Naive thymus-derived CD4-positive, alpha-beta T cell (primary cell): ENCODE data around the gene MEF2A. TPM values are rescaled to one million over a fixed set of nuclear protein-coding genes. Genes with fewer than 3 reads are reported as not detected.

Experiments
- ATAC-seq: fragments of 150-1000 bp; cut with Tn5 transposase; 2 replicates; pipeline ENCODE4 v1.10.0; 2021; ENCODE audit warnings: mild to moderate bottlenecking, moderate library complexity
- CTCF ChIA-PET: fragments of 350-600 bp; sonication (Branson Sonifier 250); formaldehyde crosslinking; loops from one replicate; lab custom pipeline; 2021; ENCODE audit warnings: antibody characterized with exemption; lab: Charles Lee
- POLR2A ChIA-PET: fragments of 350-600 bp; sonication (Branson Sonifier 250); formaldehyde crosslinking; loops from one replicate; lab custom pipeline; 2021; ENCODE audit warnings: antibody characterized with exemption, inconsistent platforms; lab: Charles Lee
- DNase-seq, 9 donors: peaks; one replicate each; pipeline versions ENCODE4 v3.0.0 to v3.0.0-alpha.2; 2020 to 2022; ENCODE audit warnings: mixed read lengths in 1 of 9
- H3K27ac ChIP-seq: one replicate; pipeline ENCODE4 v1.7.0; 2013; ENCODE audit warnings: mild to moderate bottlenecking, low read depth, low read length, moderate library complexity
- H3K27me3 ChIP-seq, 2 donors: one replicate each; pipeline ENCODE4 v1.7.0; 2013; ENCODE audit warnings: low read length in 2 of 2, mild to moderate bottlenecking in 2 of 2, moderate library complexity in 2 of 2; ENCODE audit not compliant: control insufficient read depth in 2 of 2, insufficient read depth in 2 of 2
- H3K36me3 ChIP-seq, 3 experiments: 1 replicate in 2 of 3; 2 replicates in 1 of 3; pipeline ENCODE4 v1.7.0; 2013; ENCODE audit warnings: low read length in 3 of 3, mild to moderate bottlenecking in 3 of 3, moderate library complexity in 1 of 3; ENCODE audit not compliant: insufficient read depth in 3 of 3, control insufficient read depth in 2 of 3
- H3K4me1 ChIP-seq, 2 donors: one replicate each; pipeline ENCODE4 v1.7.0; 2013; ENCODE audit warnings: low read length in 2 of 2, mild to moderate bottlenecking in 2 of 2, moderate library complexity in 1 of 2; ENCODE audit not compliant: control insufficient read depth in 2 of 2, insufficient read depth in 2 of 2
- H3K4me3 ChIP-seq: 2 replicates; pipeline ENCODE4 v1.7.0; 2013; ENCODE audit warnings: mild to moderate bottlenecking, low read length
- H3K9me3 ChIP-seq, 3 experiments: 1 replicate in 2 of 3; 2 replicates in 1 of 3; pipeline ENCODE4 v1.7.0; 2013; ENCODE audit warnings: low read length in 3 of 3; ENCODE audit not compliant: control insufficient read depth in 2 of 3
- H3K27ac Mint-ChIP-seq, 9 donors: one replicate each; pipeline ENCODE4 v1.8.0; 2020 to 2022; ENCODE audit warnings: mixed read lengths in 9 of 9, mild to moderate bottlenecking in 8 of 9, moderate library complexity in 5 of 9, inconsistent platforms in 2 of 9
- H3K27me3 Mint-ChIP-seq, 5 donors: one replicate each; pipeline ENCODE4 v1.8.0; 2021 to 2022; ENCODE audit warnings: mixed read lengths in 5 of 5, mild to moderate bottlenecking in 1 of 5
- H3K36me3 Mint-ChIP-seq, 5 donors: one replicate each; pipeline ENCODE4 v1.8.0; 2020 to 2022; ENCODE audit warnings: mixed read lengths in 5 of 5, mild to moderate bottlenecking in 3 of 5, inconsistent platforms in 1 of 5
- H3K4me1 Mint-ChIP-seq, 7 donors: one replicate each; pipeline ENCODE4 v1.8.0; 2020 to 2022; ENCODE audit warnings: mixed read lengths in 7 of 7, mild to moderate bottlenecking in 3 of 7, inconsistent platforms in 1 of 7
- H3K4me3 Mint-ChIP-seq, 10 donors: one replicate each; pipeline ENCODE4 v1.8.0; 2020 to 2022; ENCODE audit warnings: mild to moderate bottlenecking in 10 of 10, mixed read lengths in 10 of 10, moderate library complexity in 6 of 10, inconsistent platforms in 2 of 10
- H3K9me3 Mint-ChIP-seq, 11 donors: one replicate each; pipeline ENCODE4 v1.8.0; 2020 to 2022; ENCODE audit warnings: mixed read lengths in 11 of 11, mild to moderate bottlenecking in 4 of 11, inconsistent platforms in 1 of 11, moderate library complexity in 1 of 11
- intact Hi-C, 2 donors: fragments of 100-400 bp; cut with micrococcal nuclease; formaldehyde crosslinking; loops; one replicate each; pipeline ENCODE4 v1.15.1; 2023
- polyA plus RNA-seq, 2 donors: library from polyadenylated mRNA; unstranded; fragments of 300-500 nt; fragmentation: Illumina TruSeq; gene quantifications; one replicate each; pipeline ENCODE4 v1.2.3, GENCODE V29; 2021
- total RNA-seq, 6 experiments: library from RNA in 5 of 6; stranded (reverse) in 5 of 6; gene quantifications; 1 replicate in 5 of 6; 2 replicates in 1 of 6; pipeline ENCODE4 v1.2.3 and lab custom pipeline; 2021 to 2026

MEF2A gene
- total and polyA plus RNA-seq, 7 experiments from 2014 or later: 17.2 to 42.8 (median 34.0) TPM

GRCh38 chr15:99669250-99669649, 103.5 kb downstream of the MEF2A start:
- H3K27ac ChIP-seq: no peak overlapping the region

GRCh38 chr15:99671926-99672635, 106.3 kb downstream of the MEF2A start:
- Mint-ChIP-seq H3K4me3 (no peak overlapping the region), H3K27ac (peak overlapping the region in 5 of 9 donors; percentile 7 to 31 (median 22)), H3K27me3 (no peaks in the 10 kb centered on the region), H3K36me3 (peaks cover 14 to 42% (median 24%) of the 10 kb centered on the region in 5 donors), H3K9me3 (no peaks in the 10 kb centered on the region), H3K4me1 (peaks cover 0 to 6% (median 0%) of the 10 kb centered on the region in 7 donors)
- Histone ChIP-seq H3K27ac (no peak overlapping the region), H3K4me1 (no peaks in the 10 kb centered on the region), H3K27me3 (no peaks in the 10 kb centered on the region), H3K4me3 (no peak overlapping the region), H3K9me3 (no peaks in the 10 kb centered on the region), H3K36me3 (peaks cover 0 to 17% (median 12%) of the 10 kb centered on the region in 3 experiments)
- POLR2A ChIA-PET: interaction anchor here (0.6 kb wide), 1 partner anchor 29 kb away, joined by 3 read pairs; no protein-coding TSS in a partner anchor
- DNase-seq (no peak), ATAC-seq (no peak)
- intact Hi-C loops: no loop called here
- CTCF ChIA-PET: interaction anchor here (0.6 kb wide), 1 partner anchor 390 kb away, joined by 3 read pairs; no protein-coding TSS in a partner anchor

More at GRCh38 chr15:99669250-99669649, 103.5 kb downstream of the MEF2A start:
- Histone ChIP-seq H3K36me3 (peaks cover 0 to 2% (median 2%) of the 10 kb centered on the region in 3 experiments), H3K9me3 (no peaks in the 10 kb centered on the region), H3K4me3 (no peak overlapping the region), H3K27me3 (no peaks in the 10 kb centered on the region), H3K4me1 (no peaks in the 10 kb centered on the region)
- CTCF ChIA-PET: no interaction called here
- Mint-ChIP-seq H3K4me3 (no peak overlapping the region), H3K9me3 (peaks cover 0 to 11% (median 0%) of the 10 kb centered on the region in 11 donors), H3K36me3 (peaks cover under 1 to 41% (median 23%) of the 10 kb centered on the region in 5 donors), H3K4me1 (peaks cover 0 to 6% (median 0%) of the 10 kb centered on the region in 7 donors), H3K27ac (peak overlapping the region in 5 of 9 donors; percentile 32 to 86 (median 58)), H3K27me3 (no peaks in the 10 kb centered on the region)
- no peak for DNase-seq
- intact Hi-C loops: no loop called here
- ATAC-seq: no peak
- POLR2A ChIA-PET: interaction anchor here (0.6 to 1.0 kb wide), 2 partner anchors 21 to 22 kb away, joined by 3 read pairs; no protein-coding TSS in a partner anchor

GRCh38 chr15:99673111-99673510, 107.3 kb downstream of the MEF2A start:
- Histone ChIP-seq H3K27ac (no peak overlapping the region), H3K27me3 (no peaks in the 10 kb centered on the region), H3K9me3 (no peaks in the 10 kb centered on the region), H3K36me3 (peaks cover 0 to 23% (median 12%) of the 10 kb centered on the region in 3 experiments), H3K4me3 (no peak overlapping the region), H3K4me1 (no peaks in the 10 kb centered on the region)
- Mint-ChIP-seq H3K27me3 (no peaks in the 10 kb centered on the region), H3K9me3 (no peaks in the 10 kb centered on the region), H3K36me3 (peaks cover 14 to 45% (median 34%) of the 10 kb centered on the region in 5 donors), H3K4me1 (peaks cover 0 to 7% (median 0%) of the 10 kb centered on the region in 7 donors), H3K4me3 (no peak overlapping the region), H3K27ac (peak overlapping the region in 3 of 9 donors; percentile 23 to 48 (median 25))
- no peak for DNase-seq
- CTCF ChIA-PET: no interaction called here
- intact Hi-C loops: no loop called here
- POLR2A ChIA-PET: interaction anchor here (0.6 kb wide), 1 partner anchor 30 kb away, joined by 3 read pairs; no protein-coding TSS in a partner anchor
- ATAC-seq: no peak

- Histone ChIP-seq H3K9me3 (no peaks in the 10 kb centered on the region), H3K4me3 (no peak overlapping the region), H3K27me3 (no peaks in the 10 kb centered on the region), H3K27ac (no peak overlapping the region), H3K36me3 (peaks cover 0 to 32% (median 12%) of the 10 kb centered on the region in 3 experiments), H3K4me1 (no peaks in the 10 kb centered on the region)
- intact Hi-C loops: no loop called here
- POLR2A ChIA-PET: interaction anchor here (0.6 kb wide), 1 partner anchor 8 kb away, joined by 3 read pairs; no protein-coding TSS in a partner anchor
- Mint-ChIP-seq H3K27me3 (no peaks in the 10 kb centered on the region), H3K4me1 (peaks cover 0 to 4% (median 0%) of the 10 kb centered on the region in 7 donors), H3K4me3 (no peak overlapping the region), H3K27ac (peak overlapping the region in 4 of 9 donors; percentile 22 to 76 (median 36)), H3K9me3 (no peaks in the 10 kb centered on the region), H3K36me3 (peaks cover 14 to 56% (median 42%) of the 10 kb centered on the region in 5 donors)
- ATAC-seq (no peak), DNase-seq (no peak)
- CTCF ChIA-PET: no interaction called here
These were observed 108.5 kb downstream of the MEF2A start for GRCh38 chr15:99674279-99674678.

GRCh38 chr15:99677540-99678134, 111.9 kb downstream of the MEF2A start:
- Mint-ChIP-seq H3K27ac (peak overlapping the region in 2 of 9 donors; percentile 36 to 41), H3K4me1 (peaks cover 7 to 19% (median 17%) of the 10 kb centered on the region in 7 donors), H3K4me3 (no peak overlapping the region), H3K27me3 (no peaks in the 10 kb centered on the region), H3K36me3 (peaks cover 14 to 55% (median 41%) of the 10 kb centered on the region in 5 donors), H3K9me3 (no peaks in the 10 kb centered on the region)
- Histone ChIP-seq H3K36me3 (peaks cover 0 to 32% (median 12%) of the 10 kb centered on the region in 3 experiments), H3K9me3 (no peaks in the 10 kb centered on the region), H3K4me3 (no peak overlapping the region), H3K27me3 (no peaks in the 10 kb centered on the region), H3K27ac (no peak overlapping the region), H3K4me1 (peaks cover 0 to 7% of the 10 kb centered on the region in 2 donors)
- ChIA-PET POLR2A (no interaction called here), CTCF (no interaction called here)
- ATAC-seq: no peak
- no peak for DNase-seq
- intact Hi-C loops: no loop called here

GRCh38 chr15:99680276-99680675, 114.5 kb downstream of the MEF2A start:
- DNase-seq (no peak), ATAC-seq (no peak)
- Histone ChIP-seq H3K36me3 (peaks cover 0 to 19% (median 1%) of the 10 kb centered on the region in 3 experiments), H3K4me1 (peaks cover 0 to 21% of the 10 kb centered on the region in 2 donors), H3K4me3 (no peak overlapping the region), H3K9me3 (no peaks in the 10 kb centered on the region), H3K27me3 (no peaks in the 10 kb centered on the region), H3K27ac (no peak overlapping the region)
- H3K27me3 Mint-ChIP-seq: no peaks in the 10 kb centered on the region
- ChIA-PET POLR2A (no interaction called here), CTCF (no interaction called here)
- peaks cover 13 to 56% (median 46%) of the 10 kb centered on the region in 5 donors for H3K36me3 Mint-ChIP-seq
- peaks cover 0 to 15% (median 3%) of the 10 kb centered on the region in 11 donors for H3K9me3 Mint-ChIP-seq
- H3K27ac Mint-ChIP-seq: peak overlapping the region in 2 of 9 donors; percentile 10 to 29
- intact Hi-C loops: loop anchor here (5.0 kb wide), 2 partner anchors 113 to 273 kb away; partner anchors contain the start of gene MEF2A (in 2 of the 2)
- H3K4me3 Mint-ChIP-seq: no peak overlapping the region
- H3K4me1 Mint-ChIP-seq: peaks cover 15 to 45% (median 42%) of the 10 kb centered on the region in 7 donors
